ENCODE data around the gene MSL1. TPM values are rescaled to one million over a fixed set of nuclear protein-coding genes. Genes with fewer than 3 reads are reported as not detected.
A peak's percentile ranks its signal among the peaks of the same experiment; 100 is the strongest.

The MSL1 gene
- total and polyA plus RNA-seq, 2 of the 13 experiments (the other 11 are each of a cell fraction or from before 2014, with no cell fraction given), result 63.8 to 88.5 TPM

GRCh38 chr17:40075942-40076498, 45.8 kb upstream of the MSL1 start (continued):
- TF ChIP-seq, protein P1, sequence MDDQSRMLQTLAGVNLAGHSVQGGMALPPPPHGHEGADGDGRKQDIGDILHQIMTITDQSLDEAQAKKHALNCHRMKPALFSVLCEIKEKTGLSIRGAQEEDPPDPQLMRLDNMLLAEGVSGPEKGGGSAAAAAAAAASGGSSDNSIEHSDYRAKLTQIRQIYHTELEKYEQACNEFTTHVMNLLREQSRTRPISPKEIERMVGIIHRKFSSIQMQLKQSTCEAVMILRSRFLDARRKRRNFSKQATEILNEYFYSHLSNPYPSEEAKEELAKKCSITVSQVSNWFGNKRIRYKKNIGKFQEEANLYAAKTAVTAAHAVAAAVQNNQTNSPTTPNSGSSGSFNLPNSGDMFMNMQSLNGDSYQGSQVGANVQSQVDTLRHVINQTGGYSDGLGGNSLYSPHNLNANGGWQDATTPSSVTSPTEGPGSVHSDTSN (CRISPR knock-in tag; IDR thresholded peaks at IDR 0.05; ENCODE audit: borderline replicate concordance), result no peak
- TF ChIP-seq TRIM24 (CRISPR knock-in tag; IDR thresholded peaks at IDR 0.05) (0 out of 2 replicates have a peak, but pooled peaks have one; percentile 14), HIVEP1 (CRISPR knock-in tag; IDR thresholded peaks at IDR 0.05) (0 out of 2 replicates have a peak, but pooled peaks have one; percentile 8), HDAC1 (CRISPR knock-in tag; IDR thresholded peaks at IDR 0.05) (no peak), ZNF432 (CRISPR knock-in tag; IDR thresholded peaks at IDR 0.05; ENCODE audit: borderline replicate concordance) (no peak), HOXA3 (CRISPR knock-in tag; IDR thresholded peaks at IDR 0.05) (no peak), FOXC1 (CRISPR knock-in tag; IDR thresholded peaks at IDR 0.05; ENCODE audit: borderline replicate concordance) (no peak), ZFP82 (CRISPR knock-in tag; IDR thresholded peaks at IDR 0.05; ENCODE audit: borderline replicate concordance) (0 out of 2 replicates have a peak, but pooled peaks have one; percentile 38), NR0B2 (CRISPR knock-in tag; IDR thresholded peaks at IDR 0.05) (0 out of 2 replicates have a peak, but pooled peaks have one; percentile 25), ZBTB33 (CRISPR knock-in tag; IDR thresholded peaks at IDR 0.05) (no peak), ZNF260 (CRISPR knock-in tag; IDR thresholded peaks at IDR 0.05; ENCODE audit: borderline replicate concordance, low read depth) (no peak), RBM22 (optimal IDR thresholded peaks at IDR 0.05; ENCODE audit: low read length) (no peak), ZNF652 (CRISPR knock-in tag; IDR thresholded peaks at IDR 0.05; ENCODE audit: borderline replicate concordance, low read depth) (no peak), HHEX (CRISPR knock-in tag; IDR thresholded peaks at IDR 0.05) (no peak), MATR3 (CRISPR knock-in tag; IDR thresholded peaks at IDR 0.05) (no peak), KLF16 (CRISPR knock-in tag; IDR thresholded peaks at IDR 0.05) (no peak), ZNF180 (CRISPR knock-in tag; IDR thresholded peaks at IDR 0.05; ENCODE audit: borderline replicate concordance, low read depth) (no peak), ZNF790 (CRISPR knock-in tag; IDR thresholded peaks at IDR 0.05; ENCODE audit: borderline replicate concordance) (no peak)
- TF ChIP-seq, protein P2, sequence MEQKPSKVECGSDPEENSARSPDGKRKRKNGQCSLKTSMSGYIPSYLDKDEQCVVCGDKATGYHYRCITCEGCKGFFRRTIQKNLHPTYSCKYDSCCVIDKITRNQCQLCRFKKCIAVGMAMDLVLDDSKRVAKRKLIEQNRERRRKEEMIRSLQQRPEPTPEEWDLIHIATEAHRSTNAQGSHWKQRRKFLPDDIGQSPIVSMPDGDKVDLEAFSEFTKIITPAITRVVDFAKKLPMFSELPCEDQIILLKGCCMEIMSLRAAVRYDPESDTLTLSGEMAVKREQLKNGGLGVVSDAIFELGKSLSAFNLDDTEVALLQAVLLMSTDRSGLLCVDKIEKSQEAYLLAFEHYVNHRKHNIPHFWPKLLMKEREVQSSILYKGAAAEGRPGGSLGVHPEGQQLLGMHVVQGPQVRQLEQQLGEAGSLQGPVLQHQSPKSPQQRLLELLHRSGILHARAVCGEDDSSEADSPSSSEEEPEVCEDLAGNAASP (CRISPR knock-in tag; IDR thresholded peaks at IDR 0.05; ENCODE audit: borderline replicate concordance), result no peak
- TF ChIP-seq, protein P3, sequence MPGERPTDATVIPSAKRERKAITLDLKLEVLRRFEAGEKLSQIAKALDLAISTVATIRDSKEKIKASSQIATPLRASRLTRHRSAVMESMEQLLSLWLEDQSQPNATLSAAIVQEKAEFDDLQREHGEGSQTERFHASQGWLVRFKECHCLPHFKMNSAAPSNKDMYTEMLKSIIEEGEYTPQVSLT (CRISPR knock-in tag; IDR thresholded peaks at IDR 0.05; ENCODE audit: borderline replicate concordance, low read depth), result no peak
